ENCODE data around the gene SPRYD3.
"Not testable (repeated sequence)": the region's sequence is repeated elsewhere in the genome, so short reads cannot be mapped to it uniquely, and the experiment has no call there.

Gene SPRYD3

GRCh38 chr12:53049571-53050318, 29.4 kb downstream of the SPRYD3 start, which contains the start of gene TNS2:
Gene TNS2 (plus strand): TSS chr12:53050065. CDS start chr12:53050186, 121 bp downstream.
- no peak for DNase-seq

GRCh38 chr12:53048780-53049401, 30.3 kb downstream of the SPRYD3 start:
- no peak for DNase-seq

- DNase-seq, result no peak
Observed at GRCh38 chr12:53048033-53048779, 31.0 kb downstream of the SPRYD3 start.

- peak; percentile 65 for DNase-seq
Observed at GRCh38 chr12:53047221-53048032, 31.8 kb downstream of the SPRYD3 start.

GRCh38 chr12:53046655-53047220, 32.5 kb downstream of the SPRYD3 start:
- DNase-seq, result peak; percentile 46

GRCh38 chr12:53045696-53046045, 33.5 kb downstream of the SPRYD3 start:
- no peak for DNase-seq

GRCh38 chr12:53044896-53045695, 34.1 kb downstream of the SPRYD3 start:
- DNase-seq, result no peak

- DNase-seq, result no peak
Observed at GRCh38 chr12:53044052-53044581, 35.1 kb downstream of the SPRYD3 start.

- DNase-seq, result no peak
Observed at GRCh38 chr12:53042607-53043454, 36.4 kb downstream of the SPRYD3 start.

- DNase-seq, result no peak
Observed at GRCh38 chr12:53039851-53040250, 39.3 kb downstream of the SPRYD3 start.

GRCh38 chr12:53036802-53037201, 42.4 kb downstream of the SPRYD3 start:
- no peak for DNase-seq

- no peak for DNase-seq
Observed at GRCh38 chr12:53034459-53034858, 44.7 kb downstream of the SPRYD3 start.

- DNase-seq, result not testable (repeated sequence)
Observed at GRCh38 chr12:53033832-53034231, 45.4 kb downstream of the SPRYD3 start.

GRCh38 chr12:53031616-53032015, 47.6 kb downstream of the SPRYD3 start:
- DNase-seq, result no peak

- DNase-seq, result not testable (repeated sequence)
Observed at GRCh38 chr12:53027014-53027413, 52.2 kb downstream of the SPRYD3 start.

GRCh38 chr12:53025250-53025649, 53.9 kb downstream of the SPRYD3 start:
- no peak for DNase-seq

GRCh38 chr12:53014709-53015108, 64.5 kb downstream of the SPRYD3 start:
- DNase-seq, result no peak
